RWPE1 (cell line): ENCODE measurements around the gene PIAS2.

Experiments
- CTCF ChIA-PET: fragments of 350-600 bp; sonication (Branson Sonifier 250); formaldehyde crosslinking; extraction: SDS; loops from one replicate; lab custom pipeline; 2021; lab: Yijun Ruan, JAX
- POLR2A ChIA-PET: fragments of 400-600 bp; formaldehyde crosslinking; extraction: SDS; loops from one replicate; lab custom pipeline; 2020; ENCODE audit warnings: antibody characterized with exemption; ENCODE audit not compliant: low non-redundant PET; lab: Yijun Ruan, JAX
- DNase-seq: peaks from one replicate; pipeline ENCODE4 v3.0.0; 2012; ENCODE audit warnings: low spot score
- H3K27ac ChIP-seq: fragments of 450-650 bp; 2 replicates; pipeline ENCODE4 v1.5.1; 2017
- TF ChIP-seq, protein P1 (sequence below): fragments of 450-650 bp; conservative IDR thresholded peaks from 2 replicates; pipeline ENCODE4 v1.5.1; 2017; ENCODE audit warnings: low read depth, mild to moderate bottlenecking

The PIAS2 gene

DNA sequence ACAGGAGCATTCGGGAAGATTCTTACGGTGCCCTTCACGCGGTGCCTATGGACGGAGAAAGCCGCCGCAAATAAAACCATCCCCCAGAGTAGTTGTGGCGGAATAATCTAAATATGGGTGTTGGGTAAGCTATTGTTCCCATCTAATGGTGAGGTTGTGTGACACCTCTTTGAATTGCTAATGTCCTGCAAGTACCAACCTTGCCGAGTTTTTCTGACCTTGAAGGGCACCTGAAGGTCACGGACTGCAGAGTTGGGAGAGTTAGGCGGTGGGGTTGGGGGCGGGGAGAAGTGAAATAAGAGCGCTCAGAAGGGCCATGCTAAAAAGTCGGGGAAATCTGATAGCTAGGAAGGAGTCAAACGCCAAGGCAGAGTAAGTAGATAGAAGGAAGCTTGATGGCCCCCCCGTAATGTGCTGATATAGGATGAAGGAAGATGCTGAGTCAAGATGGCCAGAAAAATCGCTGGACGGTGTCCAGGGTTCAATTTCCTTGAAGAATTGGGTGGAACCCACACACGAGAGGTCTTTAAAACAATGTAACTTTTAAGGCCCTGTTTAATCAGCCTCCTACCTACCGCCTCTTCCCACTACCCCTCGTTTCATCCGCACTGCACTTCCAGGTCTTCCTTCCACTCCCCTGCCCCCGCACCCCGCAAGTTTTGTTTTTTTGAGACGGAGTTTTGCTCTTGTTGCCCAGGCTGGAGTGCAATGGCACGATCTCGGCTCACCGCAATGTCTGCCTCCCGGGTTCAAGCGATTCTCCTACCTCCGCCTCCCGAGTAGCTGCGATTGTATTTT is 695 bp upstream of the PIAS2 start:
- peak overlapping the region; percentile 86 for H3K27ac ChIP-seq
- CTCF ChIA-PET, result no interaction called here
- no peak for DNase-seq
- TF ChIP-seq, protein P1, sequence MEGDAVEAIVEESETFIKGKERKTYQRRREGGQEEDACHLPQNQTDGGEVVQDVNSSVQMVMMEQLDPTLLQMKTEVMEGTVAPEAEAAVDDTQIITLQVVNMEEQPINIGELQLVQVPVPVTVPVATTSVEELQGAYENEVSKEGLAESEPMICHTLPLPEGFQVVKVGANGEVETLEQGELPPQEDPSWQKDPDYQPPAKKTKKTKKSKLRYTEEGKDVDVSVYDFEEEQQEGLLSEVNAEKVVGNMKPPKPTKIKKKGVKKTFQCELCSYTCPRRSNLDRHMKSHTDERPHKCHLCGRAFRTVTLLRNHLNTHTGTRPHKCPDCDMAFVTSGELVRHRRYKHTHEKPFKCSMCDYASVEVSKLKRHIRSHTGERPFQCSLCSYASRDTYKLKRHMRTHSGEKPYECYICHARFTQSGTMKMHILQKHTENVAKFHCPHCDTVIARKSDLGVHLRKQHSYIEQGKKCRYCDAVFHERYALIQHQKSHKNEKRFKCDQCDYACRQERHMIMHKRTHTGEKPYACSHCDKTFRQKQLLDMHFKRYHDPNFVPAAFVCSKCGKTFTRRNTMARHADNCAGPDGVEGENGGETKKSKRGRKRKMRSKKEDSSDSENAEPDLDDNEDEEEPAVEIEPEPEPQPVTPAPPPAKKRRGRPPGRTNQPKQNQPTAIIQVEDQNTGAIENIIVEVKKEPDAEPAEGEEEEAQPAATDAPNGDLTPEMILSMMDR, result no peak
- POLR2A ChIA-PET, result interaction anchor here (0.6 kb wide), 1 partner anchor 101 kb away, joined by 4 read pairs; no protein-coding TSS in a partner anchor

DNA sequence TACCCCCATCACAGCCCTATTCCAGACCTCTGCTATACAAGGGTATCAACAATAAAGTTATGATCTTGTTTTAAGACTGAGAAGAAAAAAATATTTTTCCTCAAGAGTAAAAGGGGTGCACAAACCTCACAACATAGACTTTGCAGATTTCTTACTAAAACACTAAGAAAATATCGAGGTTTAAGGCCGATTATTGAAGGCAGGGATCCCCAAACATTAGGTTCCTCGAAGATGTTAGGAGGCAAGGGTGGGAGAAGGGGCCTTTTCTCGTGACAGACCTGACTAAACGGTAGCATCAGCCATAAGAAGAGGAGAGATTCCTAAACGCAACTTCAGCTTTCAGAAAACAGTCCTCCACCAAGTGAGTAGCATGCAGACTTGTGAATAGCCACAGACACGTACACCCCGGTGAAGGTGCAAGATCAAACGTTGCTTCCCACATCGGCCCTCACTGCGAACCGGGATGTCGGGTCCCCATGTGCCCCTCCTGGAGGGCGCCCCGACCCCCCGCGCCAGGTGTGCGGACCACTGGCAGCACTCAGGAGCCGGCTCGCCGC is 678 bp downstream of the PIAS2 start:
- peak overlapping the region; percentile 86 for H3K27ac ChIP-seq
- ChIA-PET POLR2A (no interaction called here), CTCF (no interaction called here)
- DNase-seq, result peak; percentile 20
- TF ChIP-seq, protein P1, result no peak

DNA sequence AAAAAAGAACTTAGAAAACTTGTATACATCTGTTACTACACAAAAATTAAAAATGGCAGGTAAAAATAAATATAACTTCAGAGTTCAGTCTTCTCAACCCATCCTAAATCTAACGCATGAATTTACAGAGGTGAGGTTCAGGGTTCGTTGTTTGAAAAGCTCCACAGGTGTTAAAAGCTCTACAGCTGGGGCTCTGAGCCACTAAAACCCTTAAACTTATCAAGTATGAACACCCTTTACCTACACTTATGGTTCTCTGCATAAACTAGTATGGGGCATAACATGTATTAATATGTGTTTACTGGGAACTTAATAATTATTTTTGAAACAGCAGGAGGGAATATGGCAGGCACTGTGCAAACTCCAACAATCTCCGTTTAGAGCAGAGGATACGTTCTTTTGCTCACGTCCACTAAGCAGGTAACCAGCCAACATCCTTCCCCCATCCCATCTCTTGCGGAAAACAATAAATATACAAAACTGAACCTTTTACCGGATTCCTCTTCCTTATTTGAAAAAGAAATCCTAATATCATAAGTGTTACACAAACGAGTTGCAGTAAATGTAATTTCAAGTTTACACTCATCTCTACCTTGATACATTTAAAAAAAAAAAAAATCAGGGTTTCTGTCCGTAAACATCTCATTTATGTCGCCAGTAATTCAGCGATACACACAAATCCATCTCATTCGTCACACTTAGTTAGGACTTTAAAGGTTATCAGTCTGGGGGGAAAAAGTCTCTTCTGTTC is 1.3 kb downstream of the PIAS2 start:
- POLR2A ChIA-PET, result no interaction called here
- TF ChIP-seq, protein P1, result no peak
- DNase-seq, result no peak
- CTCF ChIA-PET, result no interaction called here
- no peak overlapping the region for H3K27ac ChIP-seq

DNA sequence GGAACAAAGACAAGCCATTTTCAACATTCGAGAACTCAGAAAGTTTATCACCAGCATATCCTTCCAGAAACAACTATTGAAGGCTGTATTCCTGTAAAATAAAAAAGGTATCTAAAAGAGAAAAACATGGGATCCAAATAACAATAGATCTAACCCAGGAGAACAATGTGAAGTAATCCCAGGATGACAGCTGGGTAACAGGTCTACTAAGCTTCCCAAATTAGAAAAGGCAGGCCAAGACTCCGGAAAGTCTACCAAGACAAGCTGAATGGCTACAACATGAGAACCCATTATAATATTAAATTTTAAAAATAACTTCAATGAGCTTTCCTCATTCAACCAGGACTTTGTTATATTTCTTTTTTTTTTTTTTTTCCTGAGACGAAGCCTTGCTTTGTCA is 6.5 kb downstream of the PIAS2 start:
- CTCF ChIA-PET, result no interaction called here
- TF ChIP-seq, protein P1, result no peak
- no peak overlapping the region for H3K27ac ChIP-seq
- POLR2A ChIA-PET, result no interaction called here
- DNase-seq, result no peak

- TF ChIP-seq, protein P1, result no peak
- no peak overlapping the region for H3K27ac ChIP-seq
- POLR2A ChIA-PET, result no interaction called here
- no peak for DNase-seq
- CTCF ChIA-PET, result no interaction called here
These were observed 7.8 kb downstream of the PIAS2 start for GRCh38 chr18:46909497-46909896.

DNA sequence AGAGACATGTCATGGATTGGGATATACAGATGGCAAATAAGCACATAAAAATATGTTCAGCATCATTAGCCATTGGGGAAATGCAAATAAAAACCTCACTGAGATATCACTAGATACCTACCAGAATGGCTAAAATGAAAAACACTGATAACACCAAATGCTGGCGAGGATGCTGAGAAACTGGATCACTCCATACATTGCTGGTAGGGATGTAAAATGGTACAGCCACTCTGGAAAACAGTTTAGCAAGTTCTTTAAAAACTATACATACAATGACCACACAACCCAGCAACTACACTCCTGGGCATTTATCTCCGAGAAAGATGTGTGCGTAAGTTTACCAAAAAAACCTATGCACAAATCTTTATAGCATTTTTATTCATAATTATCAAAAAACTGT is 13.9 kb downstream of the PIAS2 start:
- ChIA-PET CTCF (no interaction called here), POLR2A (no interaction called here)
- no peak for DNase-seq
- TF ChIP-seq, protein P1, result no peak
- H3K27ac ChIP-seq, result no peak overlapping the region
